HepG2 (cell line): Measurements from ENCODE around the gene TPX2. TPM values are rescaled to one million over a fixed set of nuclear protein-coding genes. Genes with fewer than 3 reads are reported as not detected.

Experiments
- ARID2 ChIP-seq: sonication (generic); formaldehyde crosslinking; IDR thresholded peaks from 2 replicates; pipeline ENCODE4 v1.8.1; 2022; ENCODE audit warnings: mild to moderate bottlenecking, missing genetic modification reagents, borderline replicate concordance
- ATAD3A ChIP-seq: sonication (generic); formaldehyde crosslinking; IDR thresholded peaks from 2 replicates; pipeline ENCODE4 v1.4.0; 2020; ENCODE audit warnings: missing genetic modification reagents
- ATM ChIP-seq: fragments of 450-650 bp; IDR thresholded peaks from 2 replicates; pipeline ENCODE4 v1.7.1; 2017; ENCODE audit warnings: mild to moderate bottlenecking, borderline replicate concordance
- FOXM1 ChIP-seq: sonication (generic); formaldehyde crosslinking; IDR thresholded peaks from 2 replicates; pipeline ENCODE4 v1.5.0; 2020; ENCODE audit warnings: missing genetic modification reagents
- FOXO1 ChIP-seq: sonication (generic); formaldehyde crosslinking; IDR thresholded peaks from 2 replicates; pipeline ENCODE4 v1.4.0; 2020; ENCODE audit warnings: missing genetic modification reagents
- HMG20A ChIP-seq: IDR thresholded peaks from 2 replicates; pipeline ENCODE4 v1.6.1; 2016; ENCODE audit warnings: borderline replicate concordance
- KAT7 ChIP-seq: IDR thresholded peaks from 2 replicates; pipeline ENCODE4 v1.6.1; 2018; ENCODE audit warnings: borderline replicate concordance, missing compliant biosample characterization
- MED8 ChIP-seq: sonication (generic); formaldehyde crosslinking; IDR thresholded peaks from 2 replicates; pipeline ENCODE4 v1.8.1; 2023; ENCODE audit warnings: mild to moderate bottlenecking, missing genetic modification reagents; ENCODE audit not compliant: insufficient replicate concordance
- PLRG1 ChIP-seq: fragments of 450-650 bp; conservative IDR thresholded peaks from 2 replicates; pipeline ENCODE4 v1.6.1; 2016
- POLR2AphosphoS5 ChIP-seq: IDR thresholded peaks from 2 replicates; pipeline ENCODE4 v1.6.1; 2012; ENCODE audit warnings: low read depth, low read length
- RELA ChIP-seq: sonication (generic); formaldehyde crosslinking; IDR thresholded peaks from 2 replicates; pipeline ENCODE4 v1.4.0; 2020; ENCODE audit warnings: missing genetic modification reagents
- RFX5 ChIP-seq: IDR thresholded peaks from 2 replicates; pipeline ENCODE4 v1.6.1; 2011; ENCODE audit warnings: low read depth, low read length, improper control_type of control experiment
- SMC3 ChIP-seq: IDR thresholded peaks from 2 replicates; pipeline ENCODE4 v1.6.1; 2011; ENCODE audit warnings: low read length, improper control_type of control experiment
- TEAD3 ChIP-seq: optimal IDR thresholded peaks from 2 replicates; pipeline ENCODE3; 2016; ENCODE audit warnings: borderline replicate concordance
- TMF1 ChIP-seq: sonication (generic); formaldehyde crosslinking; IDR thresholded peaks from 2 replicates; pipeline ENCODE4 v1.8.1; 2022; ENCODE audit warnings: low read depth, missing genetic modification reagents
- ZNF138 ChIP-seq: sonication (generic); formaldehyde crosslinking; IDR thresholded peaks from 2 replicates; pipeline ENCODE4 v1.5.0; 2020; ENCODE audit warnings: mild to moderate bottlenecking, low read depth, missing genetic modification reagents
- ZNF343 ChIP-seq: sonication (generic); formaldehyde crosslinking; IDR thresholded peaks from 2 replicates; pipeline ENCODE4 v1.4.0; 2020; ENCODE audit warnings: mild to moderate bottlenecking, missing genetic modification reagents
- ZNF44 ChIP-seq: sonication (generic); formaldehyde crosslinking; IDR thresholded peaks from 2 replicates; pipeline ENCODE4 v1.5.1; 2020; ENCODE audit warnings: mild to moderate bottlenecking, missing genetic modification reagents
- ZNF629 ChIP-seq: sonication (generic); formaldehyde crosslinking; conservative IDR thresholded peaks from 2 replicates; pipeline ENCODE4 v1.5.0; 2020; ENCODE audit warnings: missing genetic modification reagents
- ZNF776 ChIP-seq: sonication (generic); formaldehyde crosslinking; IDR thresholded peaks from 2 replicates; pipeline ENCODE4 v1.4.0; 2020; ENCODE audit warnings: mild to moderate bottlenecking, missing genetic modification reagents
- polyA plus RNA-seq, 8 experiments: library from polyadenylated mRNA; depleted of rRNA in 3 of 8; stranded (reverse) in 7 of 8; unstranded in 1 of 8; fragments of >200 nt; fragmentation: Illumina TruSeq in 4 of 8; extraction: Trizol in 4 of 8; gene quantifications; 2 replicates each; pipeline versions ENCODE4 v1.2.1 to v1.2.3, GENCODE V29; 2011 to 2016; ENCODE audit warnings: low read depth in 4 of 8, missing spikeins in 1 of 8, mixed read lengths in 1 of 8; ENCODE audit not compliant: insufficient read depth in 1 of 8
- total RNA-seq, 5 experiments: library from RNA; depleted of rRNA; stranded (reverse); fragments of >200 nt; fragmentation: Illumina TruSeq; extraction: Trizol; gene quantifications; 2 replicates each; pipeline ENCODE4 v1.2.3, GENCODE V29; 2016; ENCODE audit warnings: low read depth in 1 of 5
- TF ChIP-seq, protein P1 (sequence below): sonication (generic); formaldehyde crosslinking; IDR thresholded peaks from 2 replicates; pipeline ENCODE4 v1.5.0; 2020; ENCODE audit warnings: mild to moderate bottlenecking, missing genetic modification reagents, borderline replicate concordance
- TF ChIP-seq, protein P2 (sequence below): sonication (generic); formaldehyde crosslinking; IDR thresholded peaks from 2 replicates; pipeline ENCODE4 v1.4.0; 2020; ENCODE audit warnings: missing genetic modification reagents
- TF ChIP-seq, protein P3 (sequence below): sonication (generic); formaldehyde crosslinking; IDR thresholded peaks from 2 replicates; pipeline ENCODE4 v1.8.1; 2023; ENCODE audit warnings: mild to moderate bottlenecking, missing genetic modification reagents
- TF ChIP-seq, protein P4 (sequence below): sonication (generic); formaldehyde crosslinking; IDR thresholded peaks from 2 replicates; pipeline ENCODE4 v1.5.0; 2020; ENCODE audit warnings: mild to moderate bottlenecking, missing genetic modification reagents, borderline replicate concordance

TPX2 gene
- total and polyA plus RNA-seq, 2 of the 13 experiments (the other 11 are each of a cell fraction or from before 2014, with no cell fraction given), result 34.3 to 124 TPM

DNA sequence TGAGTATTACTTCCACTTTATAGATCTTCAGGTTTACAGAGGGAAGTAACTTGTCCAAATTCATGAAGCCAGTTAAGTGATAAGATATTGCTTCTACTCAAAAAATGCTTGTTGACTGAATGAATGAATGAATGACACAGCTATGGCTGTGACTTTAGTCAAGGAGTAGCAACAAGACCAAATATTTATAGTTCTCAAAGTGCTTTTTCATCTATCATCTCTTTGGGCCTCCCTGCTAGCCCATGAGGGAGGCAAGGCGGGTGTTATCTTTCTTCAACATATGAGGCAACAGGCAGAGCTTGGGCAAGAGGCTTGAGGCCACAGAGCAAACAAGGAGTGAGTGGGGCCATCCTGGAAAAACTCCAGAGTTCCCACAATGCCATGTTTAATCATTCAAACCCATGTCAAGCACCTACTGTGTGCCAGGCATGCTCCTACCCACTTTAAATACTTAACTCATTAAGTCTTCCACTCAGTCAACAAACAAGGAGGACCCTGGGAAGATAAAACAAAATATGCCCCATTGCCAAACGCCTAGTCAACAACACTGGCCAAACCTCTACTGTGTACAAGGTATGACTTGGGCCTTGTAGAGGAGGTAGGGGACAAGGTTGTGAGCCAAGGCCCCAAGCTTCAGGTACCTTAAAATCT is 32.4 kb upstream of the TPX2 start (continued):
- TF ChIP-seq, protein P1, sequence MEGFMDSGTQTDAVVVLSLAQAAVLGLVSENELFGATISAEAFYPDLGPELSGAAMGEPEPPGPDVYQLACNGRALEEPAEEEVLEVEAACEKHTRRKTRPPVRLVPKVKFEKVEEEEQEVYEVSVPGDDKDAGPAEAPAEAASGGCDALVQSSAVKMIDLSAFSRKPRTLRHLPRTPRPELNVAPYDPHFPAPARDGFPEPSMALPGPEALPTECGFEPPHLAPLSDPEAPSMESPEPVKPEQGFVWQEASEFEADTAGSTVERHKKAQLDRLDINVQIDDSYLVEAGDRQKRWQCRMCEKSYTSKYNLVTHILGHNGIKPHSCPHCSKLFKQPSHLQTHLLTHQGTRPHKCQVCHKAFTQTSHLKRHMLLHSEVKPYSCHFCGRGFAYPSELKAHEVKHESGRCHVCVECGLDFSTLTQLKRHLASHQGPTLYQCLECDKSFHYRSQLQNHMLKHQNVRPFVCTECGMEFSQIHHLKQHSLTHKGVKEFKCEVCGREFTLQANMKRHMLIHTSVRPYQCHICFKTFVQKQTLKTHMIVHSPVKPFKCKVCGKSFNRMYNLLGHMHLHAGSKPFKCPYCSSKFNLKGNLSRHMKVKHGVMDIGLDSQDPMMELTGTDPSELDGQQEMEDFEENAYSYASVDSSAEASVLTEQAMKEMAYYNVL (CRISPR knock-in tag), result peak; percentile 96; the same call in 1 of the 2 replicates
- TF ChIP-seq TEAD3 (CRISPR knock-in tag), result peak; percentile 94
- TF ChIP-seq ZNF44 (CRISPR knock-in tag), result peak; percentile 74; the same call in 1 of the 2 replicates
- TF ChIP-seq, protein P2, sequence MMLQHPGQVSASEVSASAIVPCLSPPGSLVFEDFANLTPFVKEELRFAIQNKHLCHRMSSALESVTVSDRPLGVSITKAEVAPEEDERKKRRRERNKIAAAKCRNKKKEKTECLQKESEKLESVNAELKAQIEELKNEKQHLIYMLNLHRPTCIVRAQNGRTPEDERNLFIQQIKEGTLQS, result peak; percentile 96
- no peak for TF ChIP-seq ARID2 (CRISPR knock-in tag)
- TF ChIP-seq, protein P3, sequence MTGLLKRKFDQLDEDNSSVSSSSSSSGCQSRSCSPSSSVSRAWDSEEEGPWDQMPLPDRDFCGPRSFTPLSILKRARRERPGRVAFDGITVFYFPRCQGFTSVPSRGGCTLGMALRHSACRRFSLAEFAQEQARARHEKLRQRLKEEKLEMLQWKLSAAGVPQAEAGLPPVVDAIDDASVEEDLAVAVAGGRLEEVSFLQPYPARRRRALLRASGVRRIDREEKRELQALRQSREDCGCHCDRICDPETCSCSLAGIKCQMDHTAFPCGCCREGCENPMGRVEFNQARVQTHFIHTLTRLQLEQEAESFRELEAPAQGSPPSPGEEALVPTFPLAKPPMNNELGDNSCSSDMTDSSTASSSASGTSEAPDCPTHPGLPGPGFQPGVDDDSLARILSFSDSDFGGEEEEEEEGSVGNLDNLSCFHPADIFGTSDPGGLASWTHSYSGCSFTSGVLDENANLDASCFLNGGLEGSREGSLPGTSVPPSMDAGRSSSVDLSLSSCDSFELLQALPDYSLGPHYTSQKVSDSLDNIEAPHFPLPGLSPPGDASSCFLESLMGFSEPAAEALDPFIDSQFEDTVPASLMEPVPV (CRISPR knock-in tag), result peak; percentile 70; the same call in 1 of the 2 replicates
- peak; percentile 67 for TF ChIP-seq ZNF629
- no peak; the same call in 1 of the 2 replicates for TF ChIP-seq POLR2AphosphoS5
- no peak for TF ChIP-seq RFX5
- TF ChIP-seq ZNF776 (CRISPR knock-in tag), result no peak
- no peak for TF ChIP-seq TMF1 (CRISPR knock-in tag)
- peak; percentile 98 for TF ChIP-seq FOXO1 (CRISPR knock-in tag)
- no peak for TF ChIP-seq FOXM1 (CRISPR knock-in tag)
- no peak for TF ChIP-seq ATAD3A (CRISPR knock-in tag)
- peak; percentile 98 for TF ChIP-seq HMG20A (CRISPR knock-in tag)
- 0 out of 2 replicates have a peak, but pooled peaks have one; percentile 50 for TF ChIP-seq RELA (CRISPR knock-in tag)
- no peak for TF ChIP-seq ZNF138
- TF ChIP-seq MED8 (CRISPR knock-in tag), result peak; percentile 97
- TF ChIP-seq ZNF343 (CRISPR knock-in tag), result peak; percentile 57; the same call in 1 of the 2 replicates
- TF ChIP-seq, protein P4, sequence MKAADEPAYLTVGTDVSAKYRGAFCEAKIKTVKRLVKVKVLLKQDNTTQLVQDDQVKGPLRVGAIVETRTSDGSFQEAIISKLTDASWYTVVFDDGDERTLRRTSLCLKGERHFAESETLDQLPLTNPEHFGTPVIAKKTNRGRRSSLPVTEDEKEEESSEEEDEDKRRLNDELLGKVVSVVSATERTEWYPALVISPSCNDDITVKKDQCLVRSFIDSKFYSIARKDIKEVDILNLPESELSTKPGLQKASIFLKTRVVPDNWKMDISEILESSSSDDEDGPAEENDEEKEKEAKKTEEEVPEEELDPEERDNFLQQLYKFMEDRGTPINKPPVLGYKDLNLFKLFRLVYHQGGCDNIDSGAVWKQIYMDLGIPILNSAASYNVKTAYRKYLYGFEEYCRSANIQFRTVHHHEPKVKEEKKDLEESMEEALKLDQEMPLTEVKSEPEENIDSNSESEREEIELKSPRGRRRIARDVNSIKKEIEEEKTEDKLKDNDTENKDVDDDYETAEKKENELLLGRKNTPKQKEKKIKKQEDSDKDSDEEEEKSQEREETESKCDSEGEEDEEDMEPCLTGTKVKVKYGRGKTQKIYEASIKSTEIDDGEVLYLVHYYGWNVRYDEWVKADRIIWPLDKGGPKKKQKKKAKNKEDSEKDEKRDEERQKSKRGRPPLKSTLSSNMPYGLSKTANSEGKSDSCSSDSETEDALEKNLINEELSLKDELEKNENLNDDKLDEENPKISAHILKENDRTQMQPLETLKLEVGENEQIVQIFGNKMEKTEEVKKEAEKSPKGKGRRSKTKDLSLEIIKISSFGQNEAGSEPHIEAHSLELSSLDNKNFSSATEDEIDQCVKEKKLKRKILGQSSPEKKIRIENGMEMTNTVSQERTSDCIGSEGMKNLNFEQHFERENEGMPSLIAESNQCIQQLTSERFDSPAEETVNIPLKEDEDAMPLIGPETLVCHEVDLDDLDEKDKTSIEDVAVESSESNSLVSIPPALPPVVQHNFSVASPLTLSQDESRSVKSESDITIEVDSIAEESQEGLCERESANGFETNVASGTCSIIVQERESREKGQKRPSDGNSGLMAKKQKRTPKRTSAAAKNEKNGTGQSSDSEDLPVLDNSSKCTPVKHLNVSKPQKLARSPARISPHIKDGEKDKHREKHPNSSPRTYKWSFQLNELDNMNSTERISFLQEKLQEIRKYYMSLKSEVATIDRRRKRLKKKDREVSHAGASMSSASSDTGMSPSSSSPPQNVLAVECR (CRISPR knock-in tag), result peak; percentile 87; the same call in 1 of the 2 replicates
- no peak for TF ChIP-seq ATM
- peak; percentile 52; the same call in 1 of the 2 replicates for TF ChIP-seq KAT7 (CRISPR knock-in tag)
- peak; percentile 56 for TF ChIP-seq SMC3
- TF ChIP-seq PLRG1, result no peak
